Measurements from ENCODE around the gene DENND5B.

DNA sequence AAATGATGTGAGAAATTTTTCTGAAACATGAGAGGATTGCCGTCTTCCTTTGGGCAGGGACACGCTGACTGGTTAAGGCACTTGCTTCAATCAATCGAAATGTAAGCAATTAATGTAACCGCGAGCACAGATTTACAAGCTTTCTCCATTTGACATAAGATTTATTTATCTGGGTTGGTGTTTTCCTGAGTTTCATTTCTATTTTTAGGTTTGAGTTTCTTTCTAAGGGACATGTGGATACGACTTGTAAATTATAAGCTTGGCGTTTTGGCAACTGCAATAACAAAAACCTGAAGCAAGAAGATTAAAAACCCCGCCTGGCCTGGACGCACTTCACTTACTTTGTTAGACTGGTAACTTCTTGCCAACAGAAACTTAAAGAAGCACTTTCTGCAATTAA is 244.7 kb downstream of the DENND5B start:
- no peak for TF ChIP-seq POLR2A (IDR thresholded peaks at IDR 0.05)
- TF ChIP-seq, protein P1, sequence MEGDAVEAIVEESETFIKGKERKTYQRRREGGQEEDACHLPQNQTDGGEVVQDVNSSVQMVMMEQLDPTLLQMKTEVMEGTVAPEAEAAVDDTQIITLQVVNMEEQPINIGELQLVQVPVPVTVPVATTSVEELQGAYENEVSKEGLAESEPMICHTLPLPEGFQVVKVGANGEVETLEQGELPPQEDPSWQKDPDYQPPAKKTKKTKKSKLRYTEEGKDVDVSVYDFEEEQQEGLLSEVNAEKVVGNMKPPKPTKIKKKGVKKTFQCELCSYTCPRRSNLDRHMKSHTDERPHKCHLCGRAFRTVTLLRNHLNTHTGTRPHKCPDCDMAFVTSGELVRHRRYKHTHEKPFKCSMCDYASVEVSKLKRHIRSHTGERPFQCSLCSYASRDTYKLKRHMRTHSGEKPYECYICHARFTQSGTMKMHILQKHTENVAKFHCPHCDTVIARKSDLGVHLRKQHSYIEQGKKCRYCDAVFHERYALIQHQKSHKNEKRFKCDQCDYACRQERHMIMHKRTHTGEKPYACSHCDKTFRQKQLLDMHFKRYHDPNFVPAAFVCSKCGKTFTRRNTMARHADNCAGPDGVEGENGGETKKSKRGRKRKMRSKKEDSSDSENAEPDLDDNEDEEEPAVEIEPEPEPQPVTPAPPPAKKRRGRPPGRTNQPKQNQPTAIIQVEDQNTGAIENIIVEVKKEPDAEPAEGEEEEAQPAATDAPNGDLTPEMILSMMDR (IDR thresholded peaks at IDR 0.05) = no peak

All from heart left ventricle (tissue), 13 donors.